Activated naive CD8-positive, alpha-beta T cell treated with anti-CD3 and anti-CD28 coated beads for 36 hours (primary cell): Measurements from ENCODE around the gene FZD2. TPM values are rescaled to one million over a fixed set of nuclear protein-coding genes. Genes with fewer than 3 reads are reported as not detected.
"Not testable (repeated sequence)": the region's sequence is repeated elsewhere in the genome, so short reads cannot be mapped to it uniquely, and the experiment has no call there.

ENCODE experiments used
- DNase-seq: peaks from one replicate; pipeline ENCODE4 v3.0.0; 2021
- H3K27ac Mint-ChIP-seq: one replicate; pipeline ENCODE4 v1.8.0; 2022; ENCODE audit warnings: mild to moderate bottlenecking, moderate library complexity, mixed read lengths
- H3K27me3 Mint-ChIP-seq: one replicate; pipeline ENCODE4 v1.8.0; 2022; ENCODE audit warnings: mild to moderate bottlenecking, mixed read lengths
- H3K36me3 Mint-ChIP-seq: one replicate; pipeline ENCODE4 v1.8.0; 2021; ENCODE audit warnings: mild to moderate bottlenecking, mixed read lengths
- H3K4me1 Mint-ChIP-seq: one replicate; pipeline ENCODE4 v1.8.0; 2021; ENCODE audit warnings: mixed read lengths
- H3K4me3 Mint-ChIP-seq: one replicate; pipeline ENCODE4 v1.8.0; 2022; ENCODE audit warnings: mild to moderate bottlenecking, moderate library complexity, mixed read lengths
- H3K9me3 Mint-ChIP-seq: one replicate; pipeline ENCODE4 v1.8.0; 2022; ENCODE audit warnings: mixed read lengths
- total RNA-seq, 2 experiments: library from RNA; stranded (reverse); gene quantifications; one replicate each; pipeline ENCODE4 v1.2.3, GENCODE V29; 2021

FZD2 gene
- total RNA-seq, 2 experiments from 2014 or later = not detected

GRCh38 chr17:44587339-44587738, 30.1 kb downstream of the FZD2 start:
- Mint-ChIP-seq H3K27ac (no peak overlapping the region), H3K4me1 (no peaks in the 10 kb centered on the region), H3K9me3 (no peaks in the 10 kb centered on the region), H3K36me3 (no peaks in the 10 kb centered on the region), H3K4me3 (no peak overlapping the region), H3K27me3 (peaks cover under 1% of the 10 kb centered on the region)
- no peak for DNase-seq

DNA sequence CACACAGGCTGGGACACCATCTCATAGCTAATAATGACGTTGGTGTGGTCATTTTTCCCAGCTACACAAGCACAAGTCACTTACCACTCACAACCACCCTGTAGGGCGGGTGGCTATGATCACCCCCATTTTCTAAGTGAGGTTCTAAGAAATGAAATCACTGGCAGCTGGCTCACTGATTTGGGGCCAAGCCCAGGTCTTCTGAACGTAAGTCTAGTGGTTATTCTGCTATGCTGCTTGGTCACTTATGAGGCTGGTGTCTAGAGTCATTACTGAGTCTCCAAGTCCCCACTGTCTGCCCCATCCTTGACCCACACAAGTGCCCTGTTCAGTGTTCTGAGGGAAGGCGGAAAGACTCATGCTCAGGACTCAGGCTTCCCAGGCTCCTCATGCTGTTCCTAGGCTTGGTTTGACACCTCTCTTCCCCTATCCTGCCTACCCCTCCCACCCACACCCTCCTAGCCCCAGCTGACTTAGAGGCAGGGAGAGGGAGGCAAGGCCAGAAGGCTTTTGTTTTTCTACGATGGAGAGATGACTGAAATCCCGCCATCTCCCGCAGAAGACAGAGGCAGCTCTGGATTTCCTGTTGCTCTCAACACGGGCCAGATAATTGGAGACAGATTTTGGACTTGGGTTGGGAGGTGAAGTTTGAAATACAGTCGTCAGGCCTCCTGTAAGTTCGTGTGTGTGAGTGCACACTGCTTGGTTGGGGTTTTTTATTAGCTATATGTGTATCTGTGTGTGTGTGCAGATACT, 32.2 kb downstream of the FZD2 start:
- H3K4me1 Mint-ChIP-seq = no peaks in the 10 kb centered on the region
- H3K4me3 Mint-ChIP-seq = no peak overlapping the region
- H3K27me3 Mint-ChIP-seq = no peaks in the 10 kb centered on the region
- no peak overlapping the region for H3K27ac Mint-ChIP-seq
- DNase-seq = no peak
- no peaks in the 10 kb centered on the region for H3K36me3 Mint-ChIP-seq
- H3K9me3 Mint-ChIP-seq = no peaks in the 10 kb centered on the region

DNA sequence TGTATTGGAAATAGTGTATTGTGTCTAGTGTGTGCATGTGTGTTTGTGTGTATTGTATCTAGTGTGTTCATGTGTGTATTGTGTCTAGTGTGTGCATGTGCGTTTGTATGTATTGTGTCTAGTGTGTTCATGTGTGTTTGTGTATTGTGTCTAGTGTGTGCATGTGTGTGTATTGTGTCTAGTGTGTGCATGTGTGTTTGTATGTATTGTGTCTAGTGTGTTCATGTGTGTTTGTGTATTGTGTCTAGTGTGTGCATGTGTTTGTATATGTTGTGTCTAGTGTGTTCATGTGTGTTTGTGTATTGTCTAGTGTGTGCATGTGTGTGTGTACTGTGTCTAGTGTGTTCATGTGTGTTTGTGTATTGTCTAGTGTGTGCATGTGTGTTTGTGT, 32.8 kb downstream of the FZD2 start:
- DNase-seq, H3K9me3 Mint-ChIP-seq, H3K4me3 Mint-ChIP-seq, H3K27ac Mint-ChIP-seq, H3K36me3 Mint-ChIP-seq, H3K4me1 Mint-ChIP-seq, H3K27me3 Mint-ChIP-seq: not testable (repeated sequence)

GRCh38 chr17:44590762-44591161, 33.5 kb downstream of the FZD2 start:
- H3K27me3 Mint-ChIP-seq, H3K9me3 Mint-ChIP-seq, DNase-seq, H3K4me1 Mint-ChIP-seq, H3K4me3 Mint-ChIP-seq, H3K36me3 Mint-ChIP-seq, H3K27ac Mint-ChIP-seq: not testable (repeated sequence)

DNA sequence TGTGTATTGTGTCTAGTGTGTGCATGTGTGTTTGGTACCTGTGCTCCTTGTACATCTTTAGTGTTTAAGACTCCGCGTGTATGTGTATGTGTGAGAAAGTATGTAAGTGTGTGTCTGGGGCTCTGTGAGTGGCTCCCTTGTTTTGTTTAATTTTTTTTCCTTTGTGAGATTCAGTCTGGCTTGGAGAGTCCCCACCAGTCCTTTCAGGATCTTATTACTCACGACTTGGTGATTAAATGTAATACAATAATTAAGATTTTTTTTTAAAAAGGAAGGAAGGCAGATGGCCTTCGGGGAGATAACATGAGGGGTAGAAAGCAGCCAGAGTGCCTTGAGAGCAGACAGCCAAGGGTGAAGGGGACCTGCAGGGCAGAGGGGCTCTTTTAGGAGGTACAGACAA, 33.9 kb downstream of the FZD2 start:
- DNase-seq = no peak
- Mint-ChIP-seq H3K4me1 (no peaks in the 10 kb centered on the region), H3K27ac (no peak overlapping the region), H3K36me3 (no peaks in the 10 kb centered on the region), H3K9me3 (no peaks in the 10 kb centered on the region), H3K4me3 (no peak overlapping the region), H3K27me3 (peaks cover 2% of the 10 kb centered on the region)

DNA sequence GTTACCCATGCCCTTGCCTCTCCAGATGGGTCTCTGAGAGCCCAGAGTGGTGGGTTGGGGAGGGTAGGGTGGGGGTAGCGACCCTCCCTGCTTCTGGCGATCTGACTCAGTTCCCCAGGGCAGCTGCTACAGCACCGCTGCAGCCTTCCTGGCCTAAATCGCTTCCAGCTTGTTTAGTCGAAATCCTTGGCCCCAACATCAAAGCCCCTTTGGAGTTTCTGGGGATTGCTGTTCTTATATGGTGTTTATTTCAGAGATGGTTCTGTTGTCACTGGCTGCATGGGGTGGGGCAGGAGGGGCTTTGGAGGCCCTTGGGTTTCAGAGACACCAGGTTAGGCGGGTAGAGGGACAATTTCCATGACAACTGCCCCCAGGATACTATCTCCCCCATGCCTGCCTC, 35.9 kb downstream of the FZD2 start:
- Mint-ChIP-seq H3K4me3 (no peak overlapping the region), H3K9me3 (no peaks in the 10 kb centered on the region), H3K36me3 (no peaks in the 10 kb centered on the region), H3K27me3 (peaks cover 6% of the 10 kb centered on the region), H3K27ac (no peak overlapping the region), H3K4me1 (no peaks in the 10 kb centered on the region)
- DNase-seq = no peak

GRCh38 chr17:44595216-44595775, 38.0 kb downstream of the FZD2 start:
- DNase-seq = no peak
- Mint-ChIP-seq H3K27me3 (peaks cover 6% of the 10 kb centered on the region), H3K36me3 (no peaks in the 10 kb centered on the region), H3K4me3 (no peak overlapping the region), H3K27ac (no peak overlapping the region), H3K4me1 (no peaks in the 10 kb centered on the region), H3K9me3 (no peaks in the 10 kb centered on the region)

GRCh38 chr17:44598329-44598728, 41.0 kb downstream of the FZD2 start:
- no peak for DNase-seq
- H3K4me3 Mint-ChIP-seq = no peak overlapping the region
- H3K27me3 Mint-ChIP-seq = peaks cover 9% of the 10 kb centered on the region
- no peaks in the 10 kb centered on the region for H3K9me3 Mint-ChIP-seq
- H3K4me1 Mint-ChIP-seq = no peaks in the 10 kb centered on the region
- no peaks in the 10 kb centered on the region for H3K36me3 Mint-ChIP-seq
- no peak overlapping the region for H3K27ac Mint-ChIP-seq

- H3K9me3 Mint-ChIP-seq = no peaks in the 10 kb centered on the region
Measured at GRCh38 chr17:44598932-44599297, 41.6 kb downstream of the FZD2 start.

DNA sequence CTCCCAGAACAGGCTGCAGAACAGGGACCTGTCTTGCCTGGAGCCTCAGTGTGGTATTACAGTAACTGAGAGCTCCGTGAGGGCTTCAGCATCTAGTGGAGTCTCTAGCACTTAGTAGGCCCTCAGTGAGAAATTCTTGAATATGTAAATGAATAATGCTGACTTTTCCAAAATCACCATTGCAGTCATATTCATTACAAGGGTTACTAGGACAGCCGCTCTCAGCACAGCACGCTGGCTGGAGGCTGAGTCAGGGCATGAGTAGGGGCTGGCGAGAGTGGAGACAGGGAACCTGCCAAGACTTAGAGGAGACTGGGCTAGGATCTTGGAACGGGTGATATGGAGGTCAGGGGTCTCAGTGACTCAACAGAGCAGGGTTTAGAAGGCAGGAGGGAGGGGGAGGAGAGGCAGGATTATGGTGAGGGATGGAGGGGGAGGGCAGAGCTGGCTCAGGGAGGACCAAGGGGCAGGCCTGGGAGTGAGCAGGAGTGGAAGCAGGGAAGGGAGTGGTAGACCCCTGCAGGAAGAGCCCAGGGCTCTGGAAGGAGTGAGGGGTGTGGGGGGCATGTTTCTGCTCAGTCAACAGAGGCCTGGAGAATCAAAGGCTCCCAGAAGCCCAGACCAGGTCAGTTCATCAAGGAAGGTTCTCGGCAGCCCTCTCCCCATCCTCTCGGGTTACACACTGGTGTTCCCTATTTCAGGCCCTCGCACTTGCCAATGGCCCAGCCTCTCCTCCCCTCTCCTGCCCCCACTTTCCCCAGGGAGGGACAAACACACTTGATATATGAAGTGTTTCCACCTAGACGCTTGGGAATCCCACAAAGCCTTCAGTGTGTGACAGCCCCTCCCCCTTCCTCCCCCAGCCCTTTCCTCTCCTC, 42.3 kb downstream of the FZD2 start:
- Mint-ChIP-seq H3K4me3 (no peak overlapping the region), H3K4me1 (no peaks in the 10 kb centered on the region), H3K27ac (no peak overlapping the region), H3K9me3 (no peaks in the 10 kb centered on the region), H3K27me3 (peaks cover 9% of the 10 kb centered on the region), H3K36me3 (no peaks in the 10 kb centered on the region)
- DNase-seq = no peak

More at GRCh38 chr17:44598932-44599297, 41.6 kb downstream of the FZD2 start:
- H3K36me3 Mint-ChIP-seq = no peaks in the 10 kb centered on the region
- no peak overlapping the region for H3K4me3 Mint-ChIP-seq
- H3K4me1 Mint-ChIP-seq = no peaks in the 10 kb centered on the region
- peaks cover 9% of the 10 kb centered on the region for H3K27me3 Mint-ChIP-seq
- DNase-seq = no peak
- H3K27ac Mint-ChIP-seq = no peak overlapping the region

DNA sequence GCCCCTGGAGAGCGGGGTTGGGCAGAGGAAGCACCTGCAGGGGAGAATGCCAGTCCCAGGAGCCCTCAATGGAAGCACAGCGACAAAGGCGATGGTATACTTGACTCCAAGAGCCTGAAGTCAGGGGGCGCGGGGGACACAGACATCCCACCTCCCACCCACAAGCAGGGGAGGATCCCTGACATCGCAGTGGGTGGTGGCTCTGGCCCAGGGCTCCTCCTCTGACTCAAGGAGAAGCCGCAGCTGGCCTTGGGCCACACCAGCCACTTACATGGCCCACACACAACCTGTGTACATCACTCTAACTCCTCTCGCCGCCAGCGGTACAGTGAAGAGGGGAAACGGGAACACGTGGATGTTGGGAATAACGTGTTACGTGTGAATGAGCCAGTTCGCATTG, 44.3 kb downstream of the FZD2 start:
- H3K4me3 Mint-ChIP-seq = no peak overlapping the region
- no peak overlapping the region for H3K27ac Mint-ChIP-seq
- H3K9me3 Mint-ChIP-seq = no peaks in the 10 kb centered on the region
- peaks cover 4% of the 10 kb centered on the region for H3K27me3 Mint-ChIP-seq
- H3K4me1 Mint-ChIP-seq = no peaks in the 10 kb centered on the region
- no peak for DNase-seq
- H3K36me3 Mint-ChIP-seq = no peaks in the 10 kb centered on the region

GRCh38 chr17:44601973-44602372, 44.7 kb downstream of the FZD2 start:
- Mint-ChIP-seq H3K4me1 (no peaks in the 10 kb centered on the region), H3K27me3 (peaks cover 3% of the 10 kb centered on the region), H3K9me3 (no peaks in the 10 kb centered on the region), H3K4me3 (no peak overlapping the region), H3K27ac (no peak overlapping the region), H3K36me3 (no peaks in the 10 kb centered on the region)
- DNase-seq = no peak

GRCh38 chr17:44602390-44602789, 45.1 kb downstream of the FZD2 start:
- no peaks in the 10 kb centered on the region for H3K36me3 Mint-ChIP-seq
- H3K27me3 Mint-ChIP-seq = peaks cover 3% of the 10 kb centered on the region
- no peaks in the 10 kb centered on the region for H3K9me3 Mint-ChIP-seq
- no peaks in the 10 kb centered on the region for H3K4me1 Mint-ChIP-seq
- no peak overlapping the region for H3K4me3 Mint-ChIP-seq
- no peak overlapping the region for H3K27ac Mint-ChIP-seq
- DNase-seq = no peak

DNA sequence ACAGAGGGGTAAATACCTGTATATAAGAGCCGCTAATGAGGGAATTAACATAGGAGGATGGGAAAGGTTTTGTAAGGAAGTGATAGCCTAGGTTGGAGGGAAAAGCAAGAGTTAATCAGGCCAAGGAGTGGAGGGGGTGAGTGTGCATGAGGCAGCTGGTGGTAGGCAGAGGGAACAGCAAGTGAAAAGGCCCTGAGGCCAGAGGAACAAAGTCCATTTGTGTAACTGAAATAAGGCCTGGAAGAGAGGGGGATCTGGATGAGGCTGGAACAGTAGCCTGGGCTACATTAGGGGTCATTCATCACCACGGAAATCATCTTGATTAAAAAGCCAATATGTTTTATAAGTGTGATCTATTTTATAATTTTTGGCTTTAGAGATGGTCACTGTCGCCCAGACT, 45.7 kb downstream of the FZD2 start:
- no peaks in the 10 kb centered on the region for H3K36me3 Mint-ChIP-seq
- no peak overlapping the region for H3K4me3 Mint-ChIP-seq
- H3K27me3 Mint-ChIP-seq = peaks cover 3% of the 10 kb centered on the region
- DNase-seq = no peak
- no peaks in the 10 kb centered on the region for H3K4me1 Mint-ChIP-seq
- H3K9me3 Mint-ChIP-seq = no peaks in the 10 kb centered on the region
- no peak overlapping the region for H3K27ac Mint-ChIP-seq

GRCh38 chr17:44604116-44604761, 47.0 kb downstream of the FZD2 start:
- no peaks in the 10 kb centered on the region for H3K4me1 Mint-ChIP-seq
- no peak for DNase-seq
- no peak overlapping the region for H3K4me3 Mint-ChIP-seq
- no peak overlapping the region for H3K27ac Mint-ChIP-seq
- H3K36me3 Mint-ChIP-seq = no peaks in the 10 kb centered on the region
- H3K27me3 Mint-ChIP-seq = peaks cover 5% of the 10 kb centered on the region
- H3K9me3 Mint-ChIP-seq = no peaks in the 10 kb centered on the region
